Fibroblast of the conjunctiva (primary cell): ENCODE data around the gene CHRNG.

Experiments
- DNase-seq: peaks from one replicate; pipeline ENCODE4 v3.0.0-alpha.2; 2010; ENCODE audit warnings: low read depth

Gene CHRNG

DNA sequence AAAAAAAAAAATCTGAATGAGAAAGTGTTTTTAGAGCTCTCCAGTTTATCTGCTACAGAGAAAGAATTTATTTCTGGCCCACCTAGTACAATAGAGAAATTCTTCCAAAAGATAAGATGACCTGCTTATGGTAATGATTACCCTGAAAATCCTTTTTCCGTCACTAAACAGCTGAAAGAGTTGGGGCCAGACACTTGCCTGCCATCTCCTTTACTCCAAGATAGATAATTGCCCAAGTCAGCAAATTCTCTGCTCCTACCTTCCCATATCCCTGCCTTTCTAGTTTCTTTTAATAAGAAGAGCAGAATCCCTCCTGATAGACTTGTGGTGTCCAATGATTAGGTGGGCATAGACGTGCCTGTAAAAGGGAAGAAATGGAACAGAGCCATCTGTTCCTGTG lies 39.1 kb downstream of the CHRNG start:
- no peak for DNase-seq

DNA sequence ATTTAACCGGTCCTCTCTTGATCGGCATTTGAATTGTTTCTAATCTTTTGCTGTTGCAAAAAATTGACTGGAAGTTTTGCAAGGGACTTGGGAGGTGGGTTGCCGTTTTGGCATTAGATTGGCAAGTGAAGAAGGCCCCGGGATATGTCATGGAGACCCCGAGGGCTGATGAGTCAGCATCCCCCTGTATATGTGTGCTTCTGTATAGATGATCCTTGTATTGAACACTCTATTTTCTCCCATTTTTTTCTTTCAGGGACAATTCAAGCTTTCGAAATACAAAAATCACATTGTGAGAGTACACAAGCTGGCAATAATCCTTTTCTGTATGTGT lies 41.1 kb downstream of the CHRNG start:
- DNase-seq, result no peak

DNA sequence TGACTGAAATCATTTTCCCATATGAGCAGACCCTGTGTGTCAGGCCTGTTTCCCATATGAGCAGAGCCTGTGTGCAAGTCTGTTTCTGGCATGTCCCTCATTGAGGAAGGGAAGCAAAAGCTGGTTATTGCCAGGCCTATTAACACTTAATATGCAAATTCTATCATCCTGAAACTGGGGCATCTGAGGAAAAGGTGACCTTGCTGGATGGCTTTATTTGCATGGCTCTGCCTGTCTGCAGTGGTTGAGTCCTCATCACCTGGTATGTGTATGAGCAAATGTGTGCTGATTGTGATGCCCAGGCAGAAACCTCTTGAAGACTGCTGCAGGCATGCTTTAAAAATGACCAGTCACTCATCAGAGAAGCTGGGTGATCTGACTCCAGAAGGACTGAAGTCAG lies 42.2 kb downstream of the CHRNG start:
- DNase-seq, result no peak

DNA sequence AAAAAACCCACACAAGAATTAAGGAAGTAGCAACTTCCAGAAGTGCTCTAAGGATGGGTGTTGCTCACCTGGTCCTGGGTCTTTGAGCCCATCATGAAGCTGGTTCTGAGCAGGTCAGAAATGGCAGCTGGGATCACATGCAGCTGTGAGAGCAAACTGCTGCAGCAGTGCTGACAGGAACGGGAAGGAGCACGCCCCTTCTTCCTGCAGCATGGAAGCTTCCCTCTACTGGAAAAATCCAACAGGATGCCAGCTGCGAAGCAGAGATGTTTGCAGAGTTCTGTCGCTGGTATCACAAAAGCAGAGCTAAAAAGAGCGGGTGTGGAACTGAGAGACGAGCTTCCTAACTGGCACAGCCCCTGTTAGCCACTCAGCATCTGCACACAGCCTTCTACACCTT lies 44.7 kb downstream of the CHRNG start:
- no peak for DNase-seq

DNA sequence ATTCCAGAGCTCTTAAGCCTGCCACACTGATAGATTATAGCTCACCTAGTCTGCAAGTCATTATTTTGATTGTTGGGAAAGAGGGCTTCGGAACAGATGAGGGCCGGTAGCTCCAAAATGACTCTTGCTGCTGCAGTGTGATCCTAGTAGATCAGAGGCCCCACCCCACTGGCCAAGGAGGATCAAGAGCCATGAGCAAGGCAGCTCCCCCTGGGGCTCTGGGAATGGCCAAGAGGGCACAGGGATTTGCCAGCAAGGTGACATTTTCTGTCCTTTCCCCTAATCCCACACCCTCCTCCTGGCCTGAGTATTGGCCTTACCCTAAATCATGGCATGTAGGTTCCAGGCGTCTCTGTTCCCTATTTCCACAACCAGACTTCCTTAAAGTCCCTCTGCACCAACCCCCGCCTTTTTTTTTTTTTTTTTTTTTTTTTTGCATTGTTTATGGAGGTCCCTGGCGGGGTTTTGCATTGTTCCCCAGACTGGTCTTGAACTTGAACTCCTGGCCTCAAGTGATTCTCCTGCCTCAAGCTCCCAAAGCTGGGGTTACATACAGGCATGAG lies 47.5 kb downstream of the CHRNG start:
- DNase-seq, result no peak

DNA sequence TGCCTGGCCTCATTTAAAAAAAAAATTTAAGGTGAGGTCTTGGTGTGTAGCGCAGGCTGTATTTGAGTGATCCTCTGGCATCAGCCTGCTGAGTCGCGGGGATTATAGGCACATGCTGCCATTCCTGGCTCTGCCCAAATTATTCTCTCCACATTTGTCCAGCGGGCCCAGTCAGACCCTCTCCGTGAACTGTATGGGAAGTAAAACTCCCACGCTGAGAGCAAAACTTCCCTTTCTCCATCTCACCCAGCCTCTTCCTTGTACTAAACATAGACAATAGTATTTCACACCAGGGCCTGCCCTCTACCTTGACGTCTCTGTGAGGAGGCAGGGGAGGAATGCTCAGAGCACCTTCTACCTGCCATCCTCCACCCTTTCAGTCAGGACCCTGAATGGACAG lies 48.0 kb downstream of the CHRNG start:
- DNase-seq, result no peak

DNA sequence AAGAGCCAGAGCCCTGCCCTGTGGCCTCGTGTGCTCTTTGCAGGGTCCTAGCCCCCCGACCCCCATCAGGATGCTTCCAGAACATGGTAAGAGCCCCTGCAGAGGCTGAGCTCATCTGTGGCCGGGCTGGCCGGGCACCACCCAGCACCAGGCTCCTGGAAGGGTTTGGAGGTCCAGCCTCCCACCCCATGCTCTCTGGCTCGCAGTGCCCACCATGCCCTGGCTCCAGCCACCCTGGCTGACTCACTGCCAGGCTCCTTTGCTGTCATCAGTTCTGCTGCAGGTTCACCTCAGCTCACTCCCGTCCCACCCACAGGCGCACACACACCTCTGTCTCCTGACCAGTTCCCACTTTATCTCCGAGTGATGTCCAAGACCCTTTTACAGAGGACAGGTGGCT lies 48.5 kb downstream of the CHRNG start:
- no peak for DNase-seq

DNA sequence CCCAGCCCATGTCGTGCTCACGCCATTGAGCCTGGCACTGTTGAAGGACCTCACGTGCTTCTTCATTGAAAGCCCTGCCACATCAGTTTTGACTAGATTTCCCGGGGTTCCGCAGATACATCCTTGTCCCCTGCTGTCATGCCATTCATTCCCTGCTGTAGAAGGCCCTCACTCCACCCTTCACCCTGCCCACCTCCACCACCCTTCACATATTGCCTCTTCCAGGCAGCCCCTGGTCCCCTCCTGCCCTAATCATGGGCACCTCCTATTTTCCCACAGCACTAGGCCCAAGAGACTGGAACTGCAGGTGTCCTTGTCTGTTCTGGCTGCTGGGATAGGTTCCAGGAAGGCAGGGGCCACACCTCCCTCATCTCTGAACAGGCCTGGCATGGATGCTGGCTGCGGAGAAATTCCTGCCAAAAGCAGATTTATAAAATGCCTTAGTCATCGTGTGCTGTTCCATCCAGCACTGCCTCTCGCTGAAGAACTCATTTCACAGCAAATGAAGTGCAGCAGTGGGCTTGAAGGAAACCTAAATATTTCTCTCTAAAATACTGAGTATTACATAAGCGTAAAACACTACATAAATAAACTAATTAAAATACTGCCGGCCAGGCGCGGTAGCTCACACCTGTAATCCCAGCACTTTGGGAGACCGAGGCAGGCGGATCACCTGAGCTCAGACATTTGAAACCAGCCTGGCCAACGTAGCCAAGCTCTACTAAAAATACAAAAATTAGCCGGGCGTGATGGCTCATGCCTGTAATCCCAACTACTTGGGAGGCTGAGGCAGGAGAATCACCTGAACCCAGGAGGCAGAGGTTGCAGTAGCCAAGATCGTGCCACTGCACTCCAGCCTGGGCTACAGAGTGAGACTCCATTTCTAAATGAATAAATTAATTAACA lies 49.4 kb downstream of the CHRNG start:
- DNase-seq, result peak; percentile 79

DNA sequence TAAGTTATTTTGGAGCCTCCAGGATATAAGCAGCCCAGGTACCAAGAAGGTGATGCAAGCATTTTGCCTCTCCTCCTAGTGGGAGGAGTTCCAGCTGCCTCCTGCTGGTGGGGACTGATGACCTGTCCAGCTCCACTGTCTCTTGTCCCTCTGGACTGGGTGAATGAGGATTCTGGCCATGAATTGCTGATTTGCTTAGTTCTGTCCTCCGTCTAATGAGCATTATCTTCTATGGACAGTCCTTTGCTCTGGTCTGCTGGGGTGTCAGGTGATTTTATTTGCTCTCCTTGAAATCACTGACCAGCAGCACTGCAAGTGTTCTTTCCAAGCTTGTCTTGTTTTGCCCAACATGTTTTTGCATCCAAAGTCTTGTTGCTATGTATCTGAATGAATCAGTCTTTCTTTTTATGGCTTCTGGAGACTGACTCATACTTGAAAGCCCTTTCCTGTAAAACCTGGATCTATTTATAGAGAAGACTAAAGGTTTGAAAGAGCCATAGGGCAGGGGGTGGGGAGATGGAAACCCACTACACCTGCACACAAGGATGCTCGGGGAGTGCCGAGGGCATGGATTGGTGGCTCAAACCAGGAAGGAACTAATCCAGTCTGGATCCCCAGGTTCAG lies 53.4 kb downstream of the CHRNG start:
- peak; percentile 46 for DNase-seq

DNA sequence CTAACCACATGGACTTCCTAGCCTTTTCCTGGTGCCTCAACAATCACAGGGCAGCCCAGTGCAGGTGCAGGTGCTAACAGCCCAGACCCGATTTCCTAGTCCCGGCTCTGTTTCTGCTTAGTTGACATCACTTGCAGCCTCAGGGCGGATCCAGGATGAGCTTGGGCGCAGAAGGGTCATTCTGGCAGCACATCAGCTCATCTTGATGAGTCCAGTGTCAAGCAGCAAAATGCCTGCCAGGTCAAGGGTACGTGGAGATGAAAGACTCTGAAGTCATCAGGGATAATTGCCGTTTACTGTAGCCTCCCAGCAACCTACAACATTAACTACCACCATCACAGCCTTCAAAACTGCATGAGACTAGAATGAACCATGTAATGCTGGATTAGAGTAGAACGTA lies 54.5 kb downstream of the CHRNG start:
- DNase-seq, result no peak
